NK-92 (cell line): ENCODE measurements around the gene TNRC18.
"Not testable (repeated sequence)": the region's sequence is repeated elsewhere in the genome, so short reads cannot be mapped to it uniquely, and the experiment has no call there.

Source experiments
- DNase-seq: peaks from one replicate; lab custom pipeline; 2025; ENCODE audit not compliant: unreplicated experiment; lab: John Stamatoyannopoulos, UW

TNRC18 gene

DNA sequence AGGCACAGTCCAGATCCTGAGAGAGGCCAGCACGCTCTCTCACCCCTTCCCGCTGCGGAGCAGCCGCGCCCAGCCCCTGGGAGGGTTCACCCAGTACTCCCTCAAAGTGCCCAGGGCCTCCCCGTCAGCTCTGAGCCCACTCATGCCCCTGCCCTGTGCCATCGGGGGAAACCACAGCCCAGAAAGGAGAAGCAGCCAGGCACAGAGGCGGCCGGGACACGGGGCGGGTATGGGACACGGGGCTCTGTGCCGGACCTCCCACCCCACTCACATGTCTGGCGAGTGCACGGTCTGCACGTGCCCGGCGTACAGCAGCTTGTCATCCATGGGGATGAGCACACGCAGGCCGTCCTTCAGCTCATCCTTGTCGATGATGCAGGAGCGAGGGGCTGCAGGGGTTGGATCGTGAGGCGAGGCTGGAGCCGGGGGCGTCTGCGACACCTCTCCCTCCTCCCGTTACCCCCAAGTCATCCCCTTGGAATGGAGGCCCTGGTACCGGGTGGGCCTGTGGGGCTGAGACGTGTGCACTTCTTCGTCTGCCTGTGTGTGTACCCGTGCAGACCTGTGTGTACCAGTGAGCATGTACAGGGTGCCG is 102.7 kb downstream of the TNRC18 start:
- DNase-seq, result no peak

DNA sequence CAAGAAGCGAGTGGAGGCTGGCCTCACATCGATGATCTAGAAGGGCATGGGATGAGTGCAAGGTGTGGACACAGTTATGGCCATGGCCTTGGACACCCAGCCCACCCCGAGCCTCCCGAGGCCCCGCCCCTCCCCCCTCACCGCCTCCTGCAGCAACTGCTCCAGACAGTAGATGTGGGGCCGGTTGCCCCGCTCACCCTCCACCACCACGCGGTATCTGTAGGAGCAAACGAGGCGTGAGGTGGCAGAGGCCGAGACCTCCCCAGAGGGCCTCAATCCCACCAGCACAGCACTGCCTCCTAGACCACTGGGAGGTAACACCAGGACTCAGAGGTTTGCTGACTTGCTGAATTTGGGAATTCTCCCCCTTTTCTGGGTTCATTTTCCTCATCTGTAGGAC is 103.2 kb downstream of the TNRC18 start:
- no peak for DNase-seq

DNA sequence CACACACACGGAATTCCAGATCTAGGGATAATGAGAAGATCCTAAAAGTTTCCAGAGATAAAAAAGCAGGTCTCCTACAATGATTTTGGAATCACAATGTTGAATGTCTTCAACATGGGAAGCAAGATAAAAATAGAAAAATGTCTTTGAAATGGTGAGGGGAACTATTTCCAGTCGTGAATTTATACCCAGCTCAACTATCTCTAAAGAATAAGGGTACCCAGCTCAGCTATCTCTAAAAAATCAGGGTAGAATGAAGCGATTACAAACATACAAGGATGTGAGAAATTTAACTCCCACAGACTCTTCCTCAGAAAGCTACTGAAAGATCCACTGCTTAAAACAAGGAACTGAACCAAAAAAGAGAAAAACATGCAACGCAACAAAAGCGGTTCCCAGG is 105.0 kb downstream of the TNRC18 start:
- DNase-seq, result not testable (repeated sequence)

DNA sequence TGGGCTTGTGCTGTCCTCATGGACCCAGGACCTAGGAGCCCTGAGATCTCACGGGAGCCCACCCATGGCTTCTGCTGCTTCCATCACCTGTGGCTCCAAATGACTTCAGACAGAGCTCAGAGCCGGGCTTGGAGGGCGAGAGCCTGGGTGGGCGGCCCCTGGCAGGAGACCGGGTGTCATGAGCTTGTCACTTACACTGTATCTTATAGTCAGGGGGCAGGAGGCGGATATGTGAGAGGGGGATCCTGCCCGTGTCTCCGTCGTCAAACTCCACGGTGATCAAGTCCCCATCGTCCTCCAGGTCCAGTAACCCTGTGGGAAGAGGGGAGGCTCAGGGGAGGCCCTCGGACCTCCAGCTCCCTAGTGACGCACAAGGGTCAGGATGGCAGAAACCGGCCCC is 107.9 kb downstream of the TNRC18 start:
- DNase-seq, result no peak

DNA sequence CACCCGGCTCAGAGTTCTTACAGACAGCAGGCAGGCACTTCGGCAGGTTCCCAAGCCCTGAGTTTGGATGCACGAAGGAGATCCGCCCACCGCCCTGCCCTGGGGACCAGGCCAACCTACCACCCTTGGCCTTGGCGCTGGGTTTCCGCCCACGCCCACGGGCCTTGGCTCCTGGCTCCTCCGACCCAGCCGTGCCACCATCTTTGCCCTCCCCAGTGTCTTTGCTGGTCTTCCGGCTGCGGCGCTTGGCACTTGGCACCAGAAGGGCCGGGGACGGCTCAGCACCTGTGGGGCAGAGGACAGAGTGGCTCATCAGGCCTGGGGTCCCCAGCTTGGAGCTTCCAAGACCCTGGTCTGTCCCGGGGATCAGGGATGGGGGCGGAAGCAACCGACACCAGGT is 108.8 kb downstream of the TNRC18 start:
- no peak for DNase-seq

DNA sequence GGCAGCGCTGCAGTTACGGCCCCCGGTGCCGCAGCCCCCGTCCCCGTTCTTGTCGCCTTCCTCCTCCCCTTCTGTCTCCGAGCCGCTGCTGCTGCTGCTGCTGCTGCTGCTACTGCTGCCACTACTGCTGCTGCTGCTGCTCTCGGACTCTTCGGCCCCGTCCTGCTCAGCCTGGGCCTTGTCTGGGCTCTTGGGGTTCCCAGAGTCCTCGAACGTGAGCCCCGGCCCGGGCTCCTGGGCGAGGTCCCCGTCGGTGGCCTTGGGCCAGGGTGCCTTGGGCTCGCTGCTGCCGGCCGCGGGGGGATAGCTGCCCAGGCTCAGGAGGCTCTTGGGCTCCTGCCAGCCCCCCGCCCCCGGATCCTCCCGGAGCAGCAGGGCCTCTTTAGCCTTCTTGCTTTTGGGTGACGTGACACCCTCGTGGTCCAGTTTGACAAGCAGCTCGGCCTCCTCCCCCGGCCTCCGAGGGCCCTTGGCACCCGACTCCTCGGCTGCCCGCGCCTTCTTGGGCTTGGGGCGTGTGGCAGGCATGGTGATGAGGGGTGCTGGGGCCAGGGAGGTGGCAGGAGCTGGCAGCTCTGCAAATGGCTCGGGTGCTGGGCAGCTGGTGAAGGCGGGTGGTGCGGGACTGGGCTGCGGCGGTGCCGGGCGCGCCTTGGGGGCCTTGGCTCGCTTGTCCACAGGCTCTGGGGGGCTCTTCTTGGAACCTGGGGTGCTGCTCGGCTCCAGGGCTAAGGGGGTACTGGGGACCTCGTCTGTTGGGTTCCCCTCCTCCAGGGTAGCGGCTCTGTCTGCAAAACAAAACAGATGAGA is 110.4 kb downstream of the TNRC18 start:
- DNase-seq, result not testable (repeated sequence)

DNA sequence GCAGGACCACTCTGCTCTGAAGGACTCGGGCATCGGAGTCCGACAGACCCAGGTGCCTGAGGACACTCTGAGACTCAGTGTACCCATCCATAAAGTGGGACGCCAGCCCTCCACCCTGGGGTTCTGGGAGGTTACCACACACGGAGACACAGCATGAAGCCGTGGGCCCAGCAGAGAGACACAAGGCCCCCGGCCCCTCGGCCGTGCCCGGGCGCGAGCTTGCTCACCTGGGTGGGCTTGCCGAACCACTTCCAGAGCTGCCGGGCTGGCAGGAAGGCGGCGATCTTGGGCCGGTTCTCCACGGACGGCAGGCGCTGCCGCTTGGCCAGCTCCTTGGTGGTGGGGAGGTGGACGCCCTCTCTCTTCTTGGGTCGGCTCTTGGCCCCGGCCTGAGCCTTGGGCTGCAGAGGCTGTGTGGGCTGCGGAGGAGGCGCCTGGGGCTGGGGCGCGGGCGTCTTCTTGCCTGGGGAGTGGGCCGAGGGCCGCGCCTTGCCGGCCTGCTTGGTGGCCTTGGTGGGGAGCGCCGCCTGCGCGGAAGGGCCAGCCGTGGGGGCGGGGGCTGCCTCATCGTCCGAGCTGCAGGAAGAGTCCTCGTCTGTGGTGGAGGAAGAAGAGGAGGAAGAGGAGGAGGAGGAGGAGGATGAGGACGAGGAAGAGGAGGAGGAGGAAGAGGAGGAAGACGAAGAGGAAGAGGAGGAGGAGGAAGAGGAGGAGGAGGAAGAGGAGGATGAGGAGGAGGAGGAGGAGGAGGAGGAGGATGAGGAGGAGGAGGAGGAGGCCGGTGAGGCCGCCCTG is 111.2 kb downstream of the TNRC18 start:
- DNase-seq, result not testable (repeated sequence)

DNA sequence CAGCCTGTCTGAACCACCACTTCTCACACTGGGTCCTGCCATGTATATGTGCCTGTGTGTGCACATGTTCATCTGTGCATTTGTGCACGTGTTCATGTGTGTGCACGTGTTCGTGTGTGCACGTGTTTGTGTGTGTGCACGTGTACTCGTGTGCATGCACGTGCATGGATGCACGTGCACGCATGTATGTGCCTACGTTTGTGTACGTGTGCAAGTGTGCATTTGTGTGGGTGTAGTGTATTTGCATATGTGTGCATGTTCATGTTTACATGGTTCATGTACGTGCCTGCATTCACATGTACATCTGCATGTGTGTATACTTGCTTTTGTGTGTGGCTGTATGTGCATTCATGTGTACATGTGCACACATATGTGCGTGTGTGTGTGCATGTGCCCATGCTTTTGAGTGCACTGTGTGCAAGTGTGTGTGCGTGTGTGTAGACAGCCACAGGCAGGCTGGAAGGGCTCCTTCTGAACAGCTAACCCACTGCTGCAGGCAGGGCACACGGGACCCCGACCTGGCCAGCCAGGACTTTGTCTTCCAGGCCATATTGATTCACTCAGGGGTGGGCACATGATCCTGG is 112.7 kb downstream of the TNRC18 start:
- no peak for DNase-seq

DNA sequence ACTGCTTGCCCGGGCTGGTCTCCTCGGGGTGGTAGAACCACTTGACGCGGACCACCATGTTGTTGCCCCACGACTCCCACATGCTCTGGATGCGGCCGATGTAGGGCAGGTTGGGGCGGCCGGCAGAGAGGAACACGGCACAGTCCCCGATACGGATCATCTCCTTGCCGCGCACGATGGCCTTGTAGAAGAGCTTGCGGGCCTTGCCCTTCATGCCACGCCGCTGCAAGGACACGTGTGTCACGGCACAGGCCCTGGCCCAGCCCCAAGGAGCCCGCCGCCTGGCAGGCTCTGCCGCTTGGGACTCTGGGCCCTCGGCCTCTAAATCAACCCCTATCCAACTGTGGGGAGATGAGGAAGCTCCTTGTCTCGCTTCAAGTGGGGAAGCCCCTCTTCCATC is 114.5 kb downstream of the TNRC18 start:
- no peak for DNase-seq

DNA sequence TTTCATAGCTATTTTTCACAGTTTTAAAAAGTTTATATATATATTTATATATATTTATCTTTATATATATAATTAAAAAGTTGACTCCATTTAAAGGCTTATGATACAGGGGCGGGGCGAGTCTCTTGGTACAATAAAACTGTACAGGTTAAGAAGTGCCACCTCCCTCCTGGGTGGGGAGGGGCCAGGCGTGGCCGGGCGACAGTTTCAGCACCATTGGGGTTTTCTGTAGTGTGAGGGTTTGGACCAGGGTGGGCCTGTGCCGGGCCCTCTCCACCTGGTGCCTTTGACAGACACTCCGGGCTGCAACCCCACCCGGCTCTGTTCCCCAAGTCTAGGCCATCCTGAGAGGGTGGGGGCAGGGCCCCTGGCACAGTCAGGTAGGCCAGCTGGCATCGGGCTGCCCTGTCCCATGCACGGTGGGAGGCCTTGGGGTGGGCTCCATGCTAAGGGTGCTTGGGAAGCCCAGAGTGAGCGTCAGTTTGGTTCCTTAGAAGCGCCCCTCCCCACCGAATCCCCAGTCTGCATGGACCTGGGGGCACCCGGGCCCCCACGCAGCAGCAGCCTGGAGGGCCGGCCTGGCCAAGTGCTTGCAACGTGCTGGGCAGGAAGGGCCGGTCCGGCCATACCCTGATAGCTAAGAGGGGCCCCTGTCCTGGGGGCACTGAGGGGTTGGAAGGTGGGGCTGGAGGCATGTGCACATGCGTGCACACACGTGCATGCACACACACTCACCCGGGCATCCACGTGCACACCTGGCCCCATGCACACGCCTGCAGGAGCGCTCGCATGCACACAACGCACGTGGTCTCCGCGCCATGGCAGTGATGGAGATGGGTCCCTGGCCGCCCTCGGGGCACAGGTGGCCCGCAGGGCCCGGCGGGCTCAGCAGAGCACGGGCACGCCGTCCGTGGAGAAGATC is 116.2 kb downstream of the TNRC18 start:
- DNase-seq, result not testable (repeated sequence)

DNA sequence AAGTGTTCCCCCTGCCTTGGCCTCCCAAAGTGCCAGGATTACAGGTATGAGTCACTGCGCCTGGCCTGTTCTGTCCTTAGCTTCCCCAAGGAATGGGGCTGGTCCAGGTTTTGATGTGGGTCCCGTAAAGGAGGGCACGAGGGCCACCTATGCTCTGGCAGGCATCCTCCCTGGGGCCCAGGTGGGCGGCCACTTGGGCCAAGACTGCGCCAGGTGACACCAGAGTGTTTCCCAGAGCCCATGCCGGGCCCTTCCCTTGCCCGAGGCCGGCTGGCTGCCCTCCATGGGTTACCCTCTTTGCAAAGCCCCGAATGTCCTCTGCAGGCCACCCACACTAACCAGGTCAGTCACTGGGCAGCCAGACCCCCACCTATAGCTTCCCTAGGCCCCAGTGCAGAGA is 118.6 kb downstream of the TNRC18 start:
- not testable (repeated sequence) for DNase-seq

DNA sequence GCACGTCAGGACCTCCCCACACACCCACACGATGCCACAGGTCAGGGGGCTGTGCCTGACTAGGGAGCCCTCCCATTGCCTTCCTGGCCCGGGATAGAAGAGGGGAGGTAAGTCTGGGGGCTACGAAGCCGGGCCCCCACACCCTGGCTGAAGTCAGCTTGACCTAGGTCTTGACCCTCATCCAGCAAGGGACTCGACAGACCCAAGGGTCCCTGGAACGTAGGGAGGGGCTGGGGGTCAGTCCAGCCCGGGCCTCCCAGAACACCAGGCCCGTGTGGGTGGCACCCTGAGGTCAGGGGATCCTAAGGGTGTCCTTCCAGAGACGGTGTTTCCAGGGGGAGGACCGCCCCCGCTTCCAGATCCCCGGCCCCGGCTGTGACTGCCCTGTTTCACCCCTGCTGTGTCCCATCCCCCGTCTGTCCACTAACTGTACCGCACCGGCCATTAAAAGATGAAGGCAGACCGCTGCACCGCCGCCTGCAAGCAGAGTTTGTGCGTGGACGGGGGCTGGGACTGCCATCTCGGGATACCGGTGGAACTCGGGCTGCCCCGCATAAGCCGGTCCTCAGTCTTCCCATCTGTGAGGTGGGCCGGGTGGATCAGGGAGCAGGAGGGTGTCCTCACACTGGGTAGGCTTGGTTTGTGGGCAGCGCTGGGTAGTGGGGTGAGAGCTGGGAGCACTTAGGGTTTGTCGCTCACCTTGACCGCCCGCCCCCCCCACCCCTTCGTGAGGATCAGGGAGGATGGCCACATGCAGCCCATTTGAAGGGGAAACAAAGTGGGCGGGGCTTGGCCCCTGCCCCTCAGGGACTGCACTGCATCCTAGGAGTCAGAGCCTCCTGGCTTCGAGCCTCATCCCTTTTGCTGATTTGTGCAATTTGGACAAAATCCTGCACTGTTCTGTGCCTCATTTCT is 119.8 kb downstream of the TNRC18 start:
- no peak for DNase-seq

DNA sequence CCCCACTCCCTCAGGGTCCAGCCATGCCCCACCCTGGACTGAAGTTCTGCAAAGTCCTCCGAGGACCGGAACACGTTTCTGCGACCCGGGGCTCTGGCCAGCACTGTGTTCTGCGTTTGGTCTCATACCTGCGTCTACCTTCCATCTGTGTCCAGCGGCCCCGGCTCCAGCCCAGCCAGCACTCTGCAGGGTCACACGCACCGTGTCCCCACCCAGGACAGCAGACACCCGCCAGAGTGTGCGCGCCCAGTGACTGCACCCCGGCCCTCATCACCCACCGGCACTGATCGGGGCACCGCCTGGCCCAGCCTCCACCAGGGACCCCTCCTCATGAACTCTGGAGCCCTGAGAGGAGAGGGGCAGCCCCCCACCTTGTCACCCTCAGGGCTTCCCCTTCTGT is 120.6 kb downstream of the TNRC18 start:
- DNase-seq, result no peak

DNA sequence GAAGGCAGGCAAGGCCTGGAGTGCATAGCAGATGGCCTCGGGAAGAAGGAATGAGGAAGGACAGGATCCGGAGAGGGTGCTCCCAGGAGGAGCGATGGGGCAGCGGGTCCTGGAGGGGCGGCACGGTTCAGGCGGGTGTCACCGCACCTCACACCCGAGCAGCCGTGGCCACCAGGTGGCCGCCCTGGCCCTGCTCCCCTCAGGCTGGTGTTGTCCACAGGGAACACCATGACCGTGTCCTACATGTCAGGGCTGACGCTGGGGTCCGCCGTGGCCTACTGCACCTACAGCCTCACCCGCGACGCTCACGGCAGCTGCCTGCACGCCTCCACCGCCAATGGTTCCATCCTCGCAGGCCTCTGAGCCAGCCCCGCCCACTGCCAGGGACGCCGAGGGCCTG is 121.1 kb downstream of the TNRC18 start:
- DNase-seq, result no peak

DNA sequence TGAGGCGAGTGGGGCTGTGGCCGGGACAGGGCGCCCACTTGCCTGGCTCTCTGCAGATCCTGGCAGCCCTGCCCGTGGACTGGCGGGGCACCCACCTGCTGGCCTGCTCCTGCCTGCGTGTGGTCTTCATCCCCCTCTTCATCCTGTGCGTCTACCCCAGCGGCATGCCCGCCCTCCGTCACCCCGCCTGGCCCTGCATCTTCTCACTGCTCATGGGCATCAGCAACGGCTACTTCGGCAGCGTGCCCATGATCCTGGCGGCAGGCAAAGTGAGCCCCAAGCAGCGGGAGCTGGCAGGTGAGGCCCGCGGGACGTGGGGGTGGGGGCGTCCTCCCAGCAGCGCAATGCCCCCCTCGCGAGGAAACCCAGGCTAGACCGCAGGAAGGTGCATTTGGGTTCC is 123.3 kb downstream of the TNRC18 start:
- no peak for DNase-seq

DNA sequence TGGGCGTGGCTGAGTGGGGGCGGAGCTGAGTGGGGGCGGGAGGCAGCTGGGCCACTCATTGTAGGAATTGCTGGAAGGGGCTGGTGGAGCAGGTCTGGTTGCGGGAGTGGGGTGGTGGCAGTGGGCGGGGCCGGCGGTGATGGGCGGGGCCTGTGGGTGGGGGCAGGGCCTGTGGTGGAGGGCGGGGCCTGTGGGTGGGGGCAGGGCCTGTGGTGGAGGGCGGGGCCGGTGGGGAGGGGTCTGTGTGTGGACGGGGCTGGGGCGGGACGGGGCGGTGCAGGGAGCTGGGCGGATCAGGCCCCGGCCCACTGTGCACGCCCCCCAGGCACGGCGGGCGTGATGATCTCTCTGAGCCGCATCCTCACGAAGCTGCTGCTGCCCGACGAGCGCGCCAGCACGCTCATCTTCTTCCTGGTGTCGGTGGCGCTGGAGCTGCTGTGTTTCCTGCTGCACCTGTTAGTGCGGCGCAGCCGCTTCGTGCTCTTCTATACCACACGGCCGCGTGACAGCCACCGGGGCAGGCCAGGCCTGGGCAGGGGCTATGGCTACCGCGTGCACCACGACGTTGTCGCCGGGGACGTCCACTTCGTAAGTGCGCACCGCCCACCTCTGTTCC is 126.9 kb downstream of the TNRC18 start:
- DNase-seq, result no peak

DNA sequence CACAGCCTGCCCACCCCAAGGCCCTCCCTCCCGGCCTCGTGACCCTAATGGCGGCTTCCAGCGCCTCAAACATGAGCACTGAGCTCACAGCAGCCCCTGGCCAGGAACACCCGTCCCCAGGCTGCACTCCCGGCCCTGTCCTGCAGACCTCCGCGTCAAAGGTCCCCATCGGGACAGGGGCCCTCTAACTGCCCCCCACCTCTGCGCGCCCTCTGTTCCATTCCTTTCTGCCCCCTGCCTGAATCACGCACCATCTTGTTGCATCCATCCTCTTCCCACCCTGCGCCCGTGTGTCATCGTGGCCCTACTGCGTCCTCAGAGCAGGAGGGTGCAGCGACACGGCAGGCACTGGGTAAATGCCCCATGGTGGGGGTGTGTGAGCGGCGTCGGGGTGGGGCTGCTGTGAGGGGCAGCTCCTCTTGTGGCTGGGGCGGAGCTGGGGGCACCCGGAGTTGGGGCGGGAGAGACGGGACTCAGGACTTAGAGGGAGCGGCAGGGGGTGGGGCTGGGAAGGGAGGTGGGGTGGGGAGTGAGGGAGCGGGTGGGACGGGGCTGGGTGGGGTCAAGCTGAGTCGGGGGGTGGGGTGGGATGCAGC is 127.5 kb downstream of the TNRC18 start:
- DNase-seq, result no peak
